GM23248 (cell line): Measurements from ENCODE around the gene AK8. TPM values are rescaled to one million over a fixed set of nuclear protein-coding genes. Genes with fewer than 3 reads are reported as not detected.

Experiments used
- DNase-seq: peaks from one replicate; pipeline ENCODE4 v3.0.0-alpha.2; 2015
- H2AFZ ChIP-seq: fragments of 200-600 bp; sonication (generic); 2 replicates; pipeline ENCODE4 v1.6.1; 2016; ENCODE audit warnings: antibody characterized with exemption
- H3F3A ChIP-seq: fragments of 200-600 bp; sonication (generic); 2 replicates; pipeline ENCODE4 v1.6.1; 2016; ENCODE audit warnings: mild to moderate bottlenecking, antibody characterized with exemption, mixed run types; ENCODE audit not compliant: insufficient read depth
- H3K27ac ChIP-seq: fragments of 200-600 bp; sonication (generic); 2 replicates; pipeline ENCODE4 v1.5.1; 2016; ENCODE audit warnings: mild to moderate bottlenecking
- H3K27me3 ChIP-seq: fragments of 200-600 bp; sonication (generic); replicated peaks from 2 replicates; pipeline ENCODE4 v1.6.1; 2016; ENCODE audit warnings: mild to moderate bottlenecking; ENCODE audit not compliant: insufficient read depth
- H3K36me3 ChIP-seq: fragments of 200-600 bp; sonication (generic); 2 replicates; pipeline ENCODE4 v1.6.1; 2016; ENCODE audit warnings: low read depth, mild to moderate bottlenecking
- H3K4me1 ChIP-seq: fragments of 200-600 bp; sonication (generic); 2 replicates; pipeline ENCODE4 v1.6.1; 2016; ENCODE audit warnings: mild to moderate bottlenecking; ENCODE audit not compliant: insufficient read depth
- H3K4me2 ChIP-seq: fragments of 200-600 bp; sonication (generic); one replicate; pipeline ENCODE4 v1.6.1; 2016; ENCODE audit warnings: mild to moderate bottlenecking; ENCODE audit not compliant: unreplicated experiment
- H3K4me3 ChIP-seq: fragments of 200-600 bp; sonication (generic); 2 replicates; pipeline ENCODE4 v1.5.1; 2016; ENCODE audit warnings: mild to moderate bottlenecking
- H3K79me2 ChIP-seq: fragments of 200-600 bp; sonication (generic); 2 replicates; pipeline ENCODE4 v1.6.1; 2016; ENCODE audit warnings: mild to moderate bottlenecking; ENCODE audit not compliant: insufficient read depth
- H3K9ac ChIP-seq: fragments of 200-600 bp; sonication (generic); 2 replicates; pipeline ENCODE4 v1.6.1; 2016; ENCODE audit warnings: mild to moderate bottlenecking
- H3K9me2 ChIP-seq: fragments of 200-600 bp; sonication (generic); 2 replicates; pipeline ENCODE4 v1.6.1; 2016; ENCODE audit warnings: mixed run types, mild to moderate bottlenecking, moderate library complexity; ENCODE audit not compliant: insufficient read depth
- H3K9me3 ChIP-seq: fragments of 200-600 bp; sonication (generic); one replicate; pipeline ENCODE4 v1.6.1; 2017; ENCODE audit warnings: low read depth
- H4K20me1 ChIP-seq: fragments of 200-600 bp; sonication (generic); 2 replicates; pipeline ENCODE4 v1.6.0; 2016; ENCODE audit not compliant: insufficient read depth
- EZH2 ChIP-seq: fragments of 200-600 bp; sonication (generic); IDR thresholded peaks from 2 replicates; pipeline ENCODE4 v1.6.1; 2018; ENCODE audit warnings: antibody characterized with exemption, mild to moderate bottlenecking; ENCODE audit not compliant: insufficient read depth, poor library complexity, severe bottlenecking
- EZH2phosphoT487 ChIP-seq: fragments of 200-600 bp; sonication (generic); IDR thresholded peaks from 2 replicates; pipeline ENCODE4 v1.6.1; 2018; ENCODE audit warnings: antibody characterized with exemption, moderate library complexity, mild to moderate bottlenecking, low read depth; ENCODE audit not compliant: insufficient read depth
- WGBS, 2 experiments: methylation state at CpG; one replicate each; pipeline ENCODE4 v1.1.6; 2015 to 2017; ENCODE audit warnings: low lambda C conversion rate in 2 of 2, low coverage in 1 of 2; ENCODE audit errors: missing lambda C conversion rate in 2 of 2; 5-methylcytosine and 5-hydroxymethylcytosine counted together
- in situ Hi-C: fragments of 300-500 bp; cut with MboI; formaldehyde crosslinking; loops from 2 replicates; pipeline ENCODE4 v1.15.0; 2020
- polyA plus RNA-seq: library from polyadenylated mRNA; unstranded; fragments of >200 nt; fragmentation: Nextera tagmentation; extraction: Ambion mirVana; gene quantifications from 2 replicates; pipeline ENCODE4 v1.2.1, GENCODE V29; 2016
- total RNA-seq: library from RNA; depleted of rRNA; stranded (reverse); fragments of >200 nt; shearing (Covaris generic); gene quantifications from 2 replicates; pipeline ENCODE4 v1.2.3, GENCODE V29; 2014

AK8 gene
- total and polyA plus RNA-seq, 2 experiments from 2014 or later: 0.32 to 0.89 TPM

DNA sequence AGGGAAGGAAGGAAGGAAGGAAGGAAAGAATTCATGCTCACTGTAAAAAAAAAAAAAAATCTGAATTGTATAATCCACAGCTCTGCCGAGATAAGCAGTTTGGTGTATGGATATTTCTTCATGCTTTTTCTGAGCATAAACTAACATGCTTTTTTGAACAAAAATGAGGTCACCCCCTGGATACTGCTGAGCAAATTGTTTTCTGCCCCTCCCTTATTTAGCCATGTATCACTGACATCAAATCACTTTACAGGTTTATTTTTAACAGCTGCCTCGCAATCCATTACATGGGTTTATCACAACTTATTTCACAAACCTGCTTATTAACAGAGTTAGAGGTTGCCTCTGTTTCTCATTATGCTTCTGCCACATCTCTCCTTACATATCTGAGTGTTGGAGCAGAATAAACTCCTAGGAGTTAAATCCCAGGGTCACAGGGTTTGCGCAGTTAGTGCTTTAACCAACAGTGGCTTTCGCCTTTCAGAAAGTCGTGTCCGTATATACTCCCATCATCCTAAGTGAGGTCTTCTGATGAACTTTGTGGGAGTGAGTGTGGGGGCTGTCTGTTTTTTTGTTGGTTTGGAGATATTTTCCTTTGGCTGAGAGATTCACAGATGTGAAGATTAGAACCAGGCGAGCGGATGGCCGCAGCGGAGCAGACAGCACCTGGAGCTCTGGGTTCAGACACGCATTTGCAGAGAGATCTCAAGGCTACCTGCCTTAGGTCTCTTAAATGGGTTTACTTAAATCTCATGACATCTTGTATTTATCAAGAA, 57.7 kb downstream of the AK8 start:
- Histone ChIP-seq H3K4me1 (no peaks in the 10 kb centered on the region), H3K9ac (no peak overlapping the region), H3K9me2 (no peaks in the 10 kb centered on the region), H3K27me3 (peaks cover 47% of the 10 kb centered on the region), H3K79me2 (no peaks in the 10 kb centered on the region), H3F3A (no peaks in the 10 kb centered on the region), H3K4me3 (no peak overlapping the region), H3K9me3 (no peaks in the 10 kb centered on the region), H4K20me1 (no peaks in the 10 kb centered on the region), H3K27ac (no peak overlapping the region), H3K4me2 (no peak overlapping the region), H3K36me3 (no peaks in the 10 kb centered on the region), H2AFZ (no peak overlapping the region)
- DNase-seq: no peak
- 41 to 42% methylated on average over 11 of the region's 11 CpGs for WGBS, 2 experiments
- in situ Hi-C loops: no loop called here
- TF ChIP-seq EZH2 (no peak), EZH2phosphoT487 (no peak)

DNA sequence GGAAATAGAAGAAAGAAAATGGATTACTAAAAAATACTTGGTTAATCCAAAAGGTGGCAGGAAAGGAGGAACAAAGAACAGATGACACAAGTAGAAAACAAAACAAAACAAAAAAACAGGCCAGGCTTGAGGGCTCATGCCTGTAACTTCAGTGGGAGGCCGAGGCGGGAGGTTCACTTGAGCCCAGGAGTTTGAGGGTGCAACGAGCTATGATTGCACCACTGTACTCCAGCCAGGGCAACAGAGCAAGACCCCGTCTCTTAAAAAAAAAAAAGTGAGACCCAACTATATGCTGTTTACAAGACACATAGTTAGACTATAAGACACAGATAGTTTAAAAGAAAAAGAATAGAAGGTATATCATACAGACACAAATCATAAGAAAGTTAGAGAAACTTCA, 59.5 kb downstream of the AK8 start:
- peaks cover 48% of the 10 kb centered on the region for H3K27me3 ChIP-seq
- H3K9me2 ChIP-seq: no peaks in the 10 kb centered on the region
- no peak overlapping the region for H2AFZ ChIP-seq
- H3K4me2 ChIP-seq: no peak overlapping the region
- H3K9ac ChIP-seq: no peak overlapping the region
- in situ Hi-C loops: no loop called here
- H4K20me1 ChIP-seq: no peaks in the 10 kb centered on the region
- no peaks in the 10 kb centered on the region for H3K36me3 ChIP-seq
- no peak for DNase-seq
- H3F3A ChIP-seq: no peaks in the 10 kb centered on the region
- no peaks in the 10 kb centered on the region for H3K9me3 ChIP-seq
- no peaks in the 10 kb centered on the region for H3K79me2 ChIP-seq
- H3K4me1 ChIP-seq: no peaks in the 10 kb centered on the region
- TF ChIP-seq EZH2: no peak
- no peak for TF ChIP-seq EZH2phosphoT487
- WGBS, 2 experiments: 48 to 52% methylated on average over 4 of the region's 4 CpGs
- H3K27ac ChIP-seq: no peak overlapping the region
- no peak overlapping the region for H3K4me3 ChIP-seq

DNA sequence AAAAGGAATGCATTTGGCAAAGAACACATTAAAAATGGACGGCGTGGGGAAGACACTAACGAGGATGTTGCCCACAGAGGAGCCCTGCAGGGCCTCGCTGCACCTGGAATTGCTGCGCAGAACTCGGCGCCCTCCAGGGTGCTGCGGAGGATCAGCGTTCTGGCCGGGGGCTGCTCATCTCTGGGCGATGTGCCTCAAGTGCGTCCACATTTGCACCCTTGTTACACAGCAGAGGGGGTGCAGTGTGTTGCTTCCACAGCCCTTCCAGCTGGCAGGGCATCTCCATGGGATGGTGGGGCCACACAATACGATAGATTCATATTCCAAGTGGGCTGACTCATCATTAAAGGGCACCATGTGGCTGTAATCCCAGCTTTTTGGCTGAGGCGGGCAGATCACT, 63.1 kb downstream of the AK8 start:
- H3K79me2 ChIP-seq: no peaks in the 10 kb centered on the region
- peaks cover 55% of the 10 kb centered on the region for H3K27me3 ChIP-seq
- no peak overlapping the region for H3K27ac ChIP-seq
- no peaks in the 10 kb centered on the region for H3K36me3 ChIP-seq
- TF ChIP-seq EZH2 (no peak), EZH2phosphoT487 (no peak)
- no peak for DNase-seq
- H3K9me2 ChIP-seq: no peaks in the 10 kb centered on the region
- no peak overlapping the region for H3K4me3 ChIP-seq
- no peak overlapping the region for H3K9ac ChIP-seq
- H2AFZ ChIP-seq: no peak overlapping the region
- no peaks in the 10 kb centered on the region for H3F3A ChIP-seq
- no peak overlapping the region for H3K4me2 ChIP-seq
- no peaks in the 10 kb centered on the region for H3K9me3 ChIP-seq
- 67 to 70% methylated on average over 13 to 14 of the region's 14 CpGs for WGBS, 2 experiments
- H3K4me1 ChIP-seq: no peaks in the 10 kb centered on the region
- in situ Hi-C loops: no loop called here
- H4K20me1 ChIP-seq: no peaks in the 10 kb centered on the region

DNA sequence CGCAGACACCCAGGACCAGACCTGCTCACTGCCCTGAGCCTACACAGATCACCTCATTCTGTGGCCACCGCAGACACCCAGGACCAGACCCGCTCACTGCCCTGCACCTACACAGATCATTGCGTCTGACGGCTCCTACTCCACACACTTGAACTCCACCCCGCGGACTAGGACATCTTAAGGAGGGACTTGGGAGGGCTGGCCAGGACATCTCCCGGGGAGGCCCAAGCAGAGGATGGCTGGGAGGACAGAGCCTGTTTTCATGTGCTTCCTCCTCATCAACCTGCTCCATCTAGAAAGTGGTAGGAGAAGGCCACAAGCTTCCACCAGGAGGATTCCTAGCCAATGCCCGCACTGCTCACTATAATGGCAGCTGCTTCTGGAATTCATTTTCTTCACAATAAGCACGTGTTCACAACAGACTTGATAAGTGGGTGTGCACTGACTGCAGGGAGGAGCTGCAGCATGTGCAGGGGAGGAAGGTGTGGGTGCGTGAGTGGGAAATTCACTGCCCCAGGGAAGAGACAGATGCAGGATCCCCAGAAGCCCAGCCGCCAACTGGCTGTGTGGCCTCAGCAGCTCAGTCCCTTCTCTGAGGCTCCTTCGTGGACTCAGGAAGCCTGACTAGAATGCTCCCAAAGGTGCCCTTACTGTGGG, 64.8 kb downstream of the AK8 start:
- no peaks in the 10 kb centered on the region for H3K79me2 ChIP-seq
- in situ Hi-C loops: no loop called here
- peaks cover 46% of the 10 kb centered on the region for H3K27me3 ChIP-seq
- no peak overlapping the region for H3K4me2 ChIP-seq
- H3K27ac ChIP-seq: no peak overlapping the region
- no peaks in the 10 kb centered on the region for H4K20me1 ChIP-seq
- WGBS, 2 experiments: 61 to 73% methylated on average over 10 to 13 of the region's 13 CpGs
- no peak overlapping the region for H2AFZ ChIP-seq
- no peaks in the 10 kb centered on the region for H3K9me3 ChIP-seq
- H3K4me1 ChIP-seq: no peaks in the 10 kb centered on the region
- H3K9ac ChIP-seq: no peak overlapping the region
- H3K4me3 ChIP-seq: no peak overlapping the region
- H3K9me2 ChIP-seq: no peaks in the 10 kb centered on the region
- TF ChIP-seq EZH2phosphoT487 (no peak), EZH2 (no peak)
- H3F3A ChIP-seq: no peaks in the 10 kb centered on the region
- no peaks in the 10 kb centered on the region for H3K36me3 ChIP-seq
- DNase-seq: no peak
